Nephron (organoid): ENCODE data around the gene KCTD19.

Experiments
- H3K27ac Mint-ChIP-seq, 3 experiments: 2 replicates each; pipeline ENCODE4 v1.8.0; 2020; ENCODE audit warnings: mixed read lengths in 3 of 3, mild to moderate bottlenecking in 2 of 3, moderate library complexity in 1 of 3
- H3K27me3 Mint-ChIP-seq: 2 replicates; pipeline ENCODE4 v1.8.0; 2021; ENCODE audit warnings: low read depth, mild to moderate bottlenecking, moderate library complexity, mixed read lengths
- H3K36me3 Mint-ChIP-seq: 2 replicates; pipeline ENCODE4 v1.8.0; 2020; ENCODE audit warnings: low read depth, mixed read lengths
- H3K4me1 Mint-ChIP-seq: 2 replicates; pipeline ENCODE4 v1.8.0; 2020; ENCODE audit warnings: mixed read lengths
- H3K4me3 Mint-ChIP-seq, 3 experiments: 2 replicates each; pipeline ENCODE4 v1.8.0; 2020; ENCODE audit warnings: mild to moderate bottlenecking in 3 of 3, mixed read lengths in 3 of 3, moderate library complexity in 2 of 3
- H3K9me3 Mint-ChIP-seq: 2 replicates; pipeline ENCODE4 v1.8.0; 2020; ENCODE audit warnings: mixed read lengths
- CTCF ChIP-seq, 3 experiments: fragments of 200-600 bp; sonication (generic); IDR thresholded peaks; one replicate each; pipeline ENCODE4 v1.5.0; 2021; ENCODE audit warnings: antibody characterized with exemption in 3 of 3; ENCODE audit not compliant: unreplicated experiment in 3 of 3

KCTD19 gene

GRCh38 chr16:67333315-67333714 is 6.8 kb upstream of the KCTD19 start:
- Mint-ChIP-seq H3K27me3 (no peaks in the 10 kb centered on the region), H3K4me1 (peaks cover 5% of the 10 kb centered on the region), H3K27ac (no peak overlapping the region), H3K36me3 (no peaks in the 10 kb centered on the region), H3K9me3 (peaks cover 13% of the 10 kb centered on the region), H3K4me3 (no peak overlapping the region)
- no peak for TF ChIP-seq CTCF (IDR thresholded peaks at IDR 0.05; ENCODE audit: unreplicated experiment in 3 of 3)

GRCh38 chr16:67329901-67330300 is 3.4 kb upstream of the KCTD19 start:
- Mint-ChIP-seq H3K27me3 (peaks cover 14% of the 10 kb centered on the region), H3K4me1 (peaks cover 15% of the 10 kb centered on the region), H3K9me3 (peaks cover 3% of the 10 kb centered on the region), H3K27ac (peak overlapping the region; percentile 79 to 82 (median 80)), H3K36me3 (no peaks in the 10 kb centered on the region), H3K4me3 (peak overlapping the region; percentile 3 to 11 (median 8))
- no peak for TF ChIP-seq CTCF (IDR thresholded peaks at IDR 0.05; ENCODE audit: unreplicated experiment in 3 of 3)

- Mint-ChIP-seq H3K9me3 (no peaks in the 10 kb centered on the region), H3K27ac (peak overlapping the region in 2 of 3 experiments; percentile 42 to 72), H3K27me3 (peaks cover 35% of the 10 kb centered on the region), H3K36me3 (no peaks in the 10 kb centered on the region), H3K4me3 (peak overlapping the region; percentile 2 to 32 (median 22)), H3K4me1 (peaks cover 15% of the 10 kb centered on the region)
- no peak for TF ChIP-seq CTCF (IDR thresholded peaks at IDR 0.05; ENCODE audit: unreplicated experiment in 3 of 3)
Measured at GRCh38 chr16:67327743-67328142, 1.2 kb upstream of the KCTD19 start.

GRCh38 chr16:67326115-67326471 is 448 bp downstream of the KCTD19 start:
- H3K4me1 Mint-ChIP-seq: peaks cover 15% of the 10 kb centered on the region
- peaks cover 48% of the 10 kb centered on the region for H3K27me3 Mint-ChIP-seq
- peak overlapping the region; percentile 84 to 86 (median 84) for H3K4me3 Mint-ChIP-seq
- TF ChIP-seq CTCF (IDR thresholded peaks at IDR 0.05; ENCODE audit: unreplicated experiment in 3 of 3): no peak
- no peaks in the 10 kb centered on the region for H3K36me3 Mint-ChIP-seq
- H3K27ac Mint-ChIP-seq: peak overlapping the region in 1 of 3 experiments; percentile 9
- H3K9me3 Mint-ChIP-seq: no peaks in the 10 kb centered on the region

DNA sequence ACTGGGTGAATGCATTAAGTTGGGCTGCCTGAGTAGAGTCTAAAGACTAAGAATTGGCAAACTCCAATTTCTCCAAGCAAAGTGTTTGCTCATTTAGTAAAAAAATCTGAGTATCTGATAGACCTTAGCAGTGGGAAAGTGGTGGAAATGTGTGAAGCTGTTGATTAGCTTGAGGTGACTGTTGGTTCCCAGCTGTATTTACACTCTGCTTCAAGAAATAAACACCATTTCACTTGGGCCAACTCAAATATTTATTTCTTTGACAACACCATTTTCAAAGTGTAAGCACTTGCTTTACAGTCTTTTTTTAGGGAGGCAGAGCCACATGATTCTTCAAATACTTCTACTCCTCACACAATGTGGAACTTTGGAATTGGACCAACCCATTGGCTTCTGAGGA is 8.7 kb downstream of the KCTD19 start:
- Mint-ChIP-seq H3K27me3 (peaks cover 45% of the 10 kb centered on the region), H3K36me3 (no peaks in the 10 kb centered on the region), H3K9me3 (no peaks in the 10 kb centered on the region), H3K27ac (no peak overlapping the region), H3K4me3 (no peak overlapping the region), H3K4me1 (no peaks in the 10 kb centered on the region)
- no peak for TF ChIP-seq CTCF (IDR thresholded peaks at IDR 0.05; ENCODE audit: unreplicated experiment in 3 of 3)

DNA sequence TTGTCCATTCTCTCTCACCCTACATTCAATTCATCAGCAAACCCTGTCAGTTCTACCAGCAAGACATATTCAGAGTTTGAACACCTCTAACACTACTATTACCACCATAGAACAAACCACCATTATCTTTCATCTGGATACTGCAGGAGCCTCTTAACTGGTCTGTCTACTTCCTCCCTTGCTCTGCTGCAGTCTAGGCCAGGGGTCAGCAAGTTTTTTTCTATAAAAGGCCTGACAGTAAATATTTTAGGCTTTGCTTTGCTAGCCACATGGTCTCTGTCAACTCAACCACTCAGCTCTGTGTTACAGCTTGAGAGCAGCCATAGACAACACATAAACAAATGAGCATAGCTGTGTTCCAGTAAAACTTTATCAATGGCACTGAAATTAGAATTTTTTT is 13.8 kb downstream of the KCTD19 start:
- no peak for TF ChIP-seq CTCF (IDR thresholded peaks at IDR 0.05; ENCODE audit: unreplicated experiment in 3 of 3)
- Mint-ChIP-seq H3K27ac (peak overlapping the region; percentile 0 to 66 (median 4)), H3K9me3 (no peaks in the 10 kb centered on the region), H3K4me3 (no peak overlapping the region), H3K4me1 (peaks cover 19% of the 10 kb centered on the region), H3K36me3 (no peaks in the 10 kb centered on the region), H3K27me3 (peaks cover 12% of the 10 kb centered on the region)
